GM19193 (cell line): ENCODE results near the gene THAP3.

Experiments
- POLR2A ChIP-seq: IDR thresholded peaks from 4 replicates; pipeline ENCODE4 v1.6.1; 2011; ENCODE audit not compliant: insufficient read depth, insufficient read length; ENCODE audit errors: extremely low read depth

Gene THAP3

DNA sequence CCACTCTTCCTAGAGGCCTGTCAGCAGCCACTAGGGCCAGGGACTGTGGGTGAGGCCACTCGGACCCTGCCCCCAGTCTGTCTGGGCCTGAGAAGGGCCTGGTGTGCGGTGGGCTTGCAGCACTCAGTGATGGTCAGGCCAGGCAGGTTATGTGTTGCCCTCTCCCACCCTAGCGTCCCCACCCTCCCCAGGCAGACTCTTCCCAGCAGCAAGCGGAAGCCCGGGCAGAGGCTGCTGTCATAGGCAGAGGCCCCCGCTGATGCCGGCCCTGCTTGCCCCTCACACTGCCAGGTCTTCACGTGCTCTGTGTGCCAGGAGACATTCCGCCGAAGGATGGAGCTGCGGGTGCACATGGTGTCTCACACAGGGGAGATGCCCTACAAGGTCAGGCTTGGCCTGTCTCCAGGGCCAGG, 38.3 kb upstream of the THAP3 start:
- TF ChIP-seq POLR2A = peak; percentile 2

DNA sequence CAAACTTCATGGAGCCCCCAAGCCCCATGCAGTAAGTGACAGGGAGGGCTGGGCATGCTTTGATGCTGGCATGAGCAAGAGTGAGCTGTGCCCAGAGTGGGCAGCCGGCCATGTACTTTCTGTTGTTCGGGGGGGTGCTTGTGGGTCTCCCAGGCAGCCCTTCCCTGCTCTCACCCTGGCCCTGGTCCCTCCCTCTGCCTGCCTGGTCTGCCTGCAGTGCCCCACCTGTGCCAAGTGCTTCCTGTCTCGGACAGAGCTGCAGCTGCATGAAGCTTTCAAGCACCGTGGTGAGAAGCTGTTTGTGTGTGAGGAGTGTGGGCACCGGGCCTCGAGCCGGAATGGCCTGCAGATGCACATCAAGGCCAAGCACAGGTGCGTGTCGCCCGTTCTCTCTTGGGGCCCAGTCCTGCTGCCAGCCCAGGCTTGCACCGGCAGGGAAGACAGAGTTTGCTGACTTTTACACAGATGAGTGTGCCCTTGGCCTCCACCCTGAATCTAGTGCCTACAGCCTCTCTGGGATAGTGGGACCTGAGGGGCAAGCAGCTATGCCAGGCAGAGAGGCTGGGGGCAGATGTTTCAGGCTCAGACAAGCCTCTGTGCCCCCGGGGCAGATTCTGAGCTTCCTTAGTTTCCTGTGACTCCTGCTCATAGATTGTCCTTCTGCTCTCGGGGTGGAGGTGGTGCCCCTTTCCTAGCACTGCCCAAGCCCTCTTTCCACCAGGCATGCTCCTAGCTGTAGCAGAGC, 37.2 kb upstream of the THAP3 start:
- no peak for TF ChIP-seq POLR2A

DNA sequence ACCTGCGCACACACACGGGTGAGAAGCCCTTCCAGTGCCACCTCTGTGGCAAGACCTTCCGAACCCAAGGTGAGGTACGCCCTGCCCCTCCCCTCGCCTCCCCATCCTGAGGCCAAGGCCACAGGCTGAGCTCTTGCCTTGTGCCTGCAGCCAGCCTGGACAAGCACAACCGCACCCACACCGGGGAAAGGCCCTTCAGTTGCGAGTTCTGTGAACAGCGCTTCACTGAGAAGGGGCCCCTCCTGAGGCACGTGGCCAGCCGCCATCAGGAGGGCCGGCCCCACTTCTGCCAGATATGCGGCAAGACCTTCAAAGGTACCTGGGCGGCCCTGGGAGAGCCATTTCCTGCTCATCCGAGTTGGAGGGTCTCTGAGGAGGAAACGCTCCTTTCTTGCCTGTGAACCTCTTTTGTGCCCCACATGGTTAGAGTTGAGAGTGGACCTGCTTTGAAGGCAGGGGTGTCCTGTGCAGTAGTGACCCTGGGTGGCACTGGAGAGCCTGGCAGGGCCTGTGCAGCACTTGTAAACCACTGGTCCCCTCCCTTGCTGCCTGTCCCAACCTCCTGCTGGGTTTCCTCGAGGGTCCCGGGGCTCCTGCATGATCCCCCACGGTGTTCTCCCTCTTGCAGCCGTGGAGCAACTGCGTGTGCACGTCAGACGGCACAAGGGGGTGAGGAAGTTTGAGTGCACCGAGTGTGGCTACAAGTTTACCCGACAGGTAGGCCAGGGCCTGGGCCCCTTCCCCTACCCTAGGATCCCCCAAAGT, 36.4 kb upstream of the THAP3 start:
- no peak for TF ChIP-seq POLR2A

DNA sequence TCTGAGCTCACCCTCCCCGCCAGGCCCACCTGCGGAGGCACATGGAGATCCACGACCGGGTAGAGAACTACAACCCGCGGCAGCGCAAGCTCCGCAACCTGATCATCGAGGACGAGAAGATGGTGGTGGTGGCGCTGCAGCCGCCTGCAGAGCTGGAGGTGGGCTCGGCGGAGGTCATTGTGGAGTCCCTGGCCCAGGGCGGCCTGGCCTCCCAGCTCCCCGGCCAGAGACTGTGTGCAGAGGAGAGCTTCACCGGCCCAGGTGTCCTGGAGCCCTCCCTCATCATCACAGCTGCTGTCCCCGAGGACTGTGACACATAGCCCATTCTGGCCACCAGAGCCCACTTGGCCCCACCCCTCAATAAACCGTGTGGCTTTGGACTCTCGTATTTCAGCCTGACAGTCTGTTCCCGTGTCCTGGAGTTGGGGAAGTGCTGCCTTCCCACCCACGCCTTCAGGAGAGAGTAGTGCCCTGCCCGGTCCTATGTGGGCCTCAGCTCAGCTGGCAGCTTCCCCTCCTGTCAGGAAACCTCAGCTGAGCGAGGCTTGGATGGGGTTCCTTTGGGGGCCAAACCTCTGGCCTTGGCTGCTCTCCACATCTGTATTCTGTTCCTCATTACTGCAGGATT, 35.7 kb upstream of the THAP3 start:
- no peak for TF ChIP-seq POLR2A

DNA sequence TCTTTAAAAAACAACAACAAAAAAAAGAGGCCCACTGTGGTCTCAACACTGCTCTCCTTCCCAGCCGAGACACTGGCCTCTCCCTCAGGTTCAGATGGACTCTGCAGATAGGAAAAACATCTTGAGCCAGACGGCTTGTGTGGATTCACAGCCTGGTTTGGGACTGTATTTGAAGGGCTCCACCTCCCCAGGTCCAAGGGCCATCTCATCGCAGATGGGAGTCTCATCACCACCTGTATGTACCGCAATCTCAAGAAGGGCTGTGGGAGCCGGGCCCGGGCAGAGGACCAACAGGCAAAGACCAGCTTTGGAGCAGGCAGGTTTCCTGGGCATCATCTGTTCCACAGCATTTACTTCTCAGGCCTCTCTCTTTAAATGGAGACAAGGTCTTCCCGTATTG, 34.6 kb upstream of the THAP3 start:
- no peak for TF ChIP-seq POLR2A

DNA sequence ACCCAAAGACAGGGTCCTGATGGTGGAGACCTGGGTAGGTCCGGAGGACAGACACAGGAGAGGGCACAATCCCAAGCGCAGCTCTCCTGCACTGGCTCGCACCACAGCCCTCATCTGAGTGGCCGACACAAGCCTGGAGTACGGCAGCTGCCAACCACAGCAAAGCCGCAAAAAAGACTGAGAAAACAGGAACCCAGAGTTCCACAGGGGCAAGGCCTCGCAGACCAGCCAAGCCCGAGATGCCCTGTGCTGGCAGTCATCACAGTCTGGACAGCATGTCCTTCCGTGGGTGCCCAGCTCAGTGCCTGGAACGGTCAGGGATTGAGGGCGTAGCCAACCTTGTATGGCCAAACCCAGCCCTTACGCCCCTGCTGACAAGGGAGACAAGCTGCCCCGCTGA, 33.4 kb upstream of the THAP3 start:
- no peak for TF ChIP-seq POLR2A

DNA sequence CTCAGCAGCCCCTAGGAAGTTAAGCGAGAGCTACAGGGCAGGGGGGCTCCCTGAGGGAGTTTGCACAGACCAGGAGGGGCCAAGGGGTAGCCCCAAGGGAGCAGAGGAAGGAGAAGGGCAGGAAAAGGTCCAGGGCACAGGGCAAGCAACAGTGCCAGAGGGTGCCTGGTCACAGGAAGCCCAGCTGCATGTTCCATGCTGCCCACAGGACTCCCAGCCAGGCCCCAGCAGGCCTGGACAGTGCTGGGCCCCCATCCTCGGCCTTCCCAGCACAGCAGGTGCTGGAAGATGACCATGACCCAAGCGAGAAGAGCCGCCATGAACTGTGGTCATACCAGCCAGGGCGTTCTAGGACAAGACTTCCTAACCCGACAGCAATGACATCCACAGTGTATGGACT, 33.0 kb upstream of the THAP3 start:
- TF ChIP-seq POLR2A = no peak

DNA sequence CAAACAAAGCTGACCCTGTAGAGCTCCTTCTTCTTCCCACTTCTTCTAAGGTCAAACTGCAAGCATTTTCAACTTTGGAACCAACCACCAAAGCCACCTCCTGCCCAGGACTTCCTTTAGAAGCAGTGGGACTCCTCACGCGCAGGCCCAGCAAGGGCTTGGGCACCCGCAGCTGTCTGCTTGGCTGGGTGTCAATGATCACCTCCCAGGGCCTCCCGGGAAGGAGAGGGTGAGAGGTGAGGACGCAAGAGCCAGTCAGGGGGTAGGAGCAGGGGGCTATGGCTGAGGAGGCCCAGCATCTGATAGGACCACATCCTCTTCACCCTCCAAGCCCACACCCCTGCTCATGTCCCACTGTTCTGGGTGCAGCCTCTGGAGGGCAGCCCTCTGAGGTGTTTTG, 32.2 kb upstream of the THAP3 start:
- no peak for TF ChIP-seq POLR2A

DNA sequence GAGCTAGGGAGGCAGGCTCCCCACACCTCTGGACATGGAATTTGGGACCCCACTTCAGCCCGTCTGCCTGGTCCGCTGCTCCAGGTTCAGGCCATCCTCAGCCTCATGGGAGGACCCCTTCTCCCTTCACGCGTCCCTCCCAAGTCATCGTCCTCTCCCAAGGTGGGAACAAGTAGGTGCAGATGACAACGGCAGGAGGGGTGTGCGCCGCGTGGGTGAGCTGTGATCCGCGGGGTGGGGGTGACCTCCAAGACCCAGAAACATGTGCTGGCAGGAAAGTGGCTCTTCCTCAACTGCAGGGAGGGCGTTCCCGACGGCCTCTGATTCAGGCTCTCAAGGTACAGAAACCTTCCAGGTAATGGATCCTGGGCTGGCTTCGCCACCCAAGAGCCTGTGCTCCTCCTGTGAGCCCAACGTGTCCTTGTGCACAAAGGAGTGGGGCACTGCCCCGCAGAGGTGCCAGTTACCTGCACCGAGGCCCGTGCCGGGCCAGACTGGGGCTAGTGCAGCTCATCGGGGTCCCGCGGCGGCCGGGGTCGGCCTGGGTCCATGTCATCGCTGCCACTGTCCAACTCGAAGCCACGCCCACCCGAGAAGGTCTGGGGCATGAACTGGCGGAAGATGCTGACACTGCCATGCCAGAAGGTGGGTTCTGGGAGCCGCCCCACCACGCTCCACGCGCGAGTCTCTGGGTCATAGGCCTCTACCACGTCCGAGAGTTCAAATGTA, 31.6 kb upstream of the THAP3 start:
- TF ChIP-seq POLR2A = no peak

DNA sequence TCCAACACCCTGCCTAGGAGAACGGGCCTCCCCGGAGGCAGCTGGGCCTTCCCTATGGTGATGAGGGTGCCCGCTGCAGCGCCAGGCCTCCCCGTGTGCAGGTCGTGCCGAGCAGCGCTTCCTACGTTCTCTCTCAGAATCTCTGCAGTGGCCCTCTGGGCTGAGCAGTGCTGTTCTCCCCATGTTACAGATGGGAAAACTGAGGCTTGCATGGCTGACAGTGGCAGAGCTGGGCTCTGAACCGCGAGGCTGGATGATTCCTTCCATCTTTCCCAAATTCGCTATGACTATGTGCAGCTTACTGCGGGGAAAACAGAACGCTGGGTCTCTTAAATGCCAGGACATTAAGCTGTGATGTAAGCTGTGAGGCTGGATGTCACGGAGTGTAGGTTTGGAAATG, 30.9 kb upstream of the THAP3 start:
- no peak for TF ChIP-seq POLR2A

DNA sequence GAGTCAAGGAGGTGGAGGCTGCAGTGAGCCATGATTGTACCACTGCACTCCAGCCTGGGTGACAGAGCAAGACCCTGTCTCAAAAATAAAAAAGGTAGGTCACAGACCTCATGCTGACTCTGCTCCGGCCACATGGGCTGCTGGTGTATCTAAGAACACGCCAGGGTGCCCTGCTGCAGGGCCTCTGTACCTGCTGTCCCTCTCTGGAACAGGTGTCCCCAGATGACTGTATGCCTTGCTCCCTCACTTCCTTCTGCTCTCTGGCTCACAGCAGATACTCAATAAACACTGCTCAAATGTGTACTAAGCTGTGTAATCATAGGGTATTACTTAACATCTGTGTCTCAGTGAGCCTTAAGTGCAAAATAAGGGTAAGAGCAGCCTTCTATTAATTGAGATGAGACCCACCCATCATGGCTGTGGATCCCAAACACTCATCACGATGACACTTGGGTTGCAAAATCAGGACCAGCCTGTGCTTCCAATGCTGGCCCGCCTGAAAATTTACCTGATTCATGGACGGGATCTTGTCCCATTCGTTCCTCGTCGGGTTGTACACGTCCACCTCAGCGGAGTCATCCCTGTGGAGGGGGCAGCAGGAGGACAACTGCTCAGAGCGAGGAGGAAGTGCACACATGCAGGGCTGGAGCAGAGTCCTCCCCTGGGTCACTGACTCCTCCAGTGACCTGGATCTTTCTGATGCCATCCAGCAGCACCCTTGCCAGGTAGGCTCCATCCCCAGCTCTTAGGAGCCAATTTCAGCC, 29.5 kb upstream of the THAP3 start:
- TF ChIP-seq POLR2A = no peak

DNA sequence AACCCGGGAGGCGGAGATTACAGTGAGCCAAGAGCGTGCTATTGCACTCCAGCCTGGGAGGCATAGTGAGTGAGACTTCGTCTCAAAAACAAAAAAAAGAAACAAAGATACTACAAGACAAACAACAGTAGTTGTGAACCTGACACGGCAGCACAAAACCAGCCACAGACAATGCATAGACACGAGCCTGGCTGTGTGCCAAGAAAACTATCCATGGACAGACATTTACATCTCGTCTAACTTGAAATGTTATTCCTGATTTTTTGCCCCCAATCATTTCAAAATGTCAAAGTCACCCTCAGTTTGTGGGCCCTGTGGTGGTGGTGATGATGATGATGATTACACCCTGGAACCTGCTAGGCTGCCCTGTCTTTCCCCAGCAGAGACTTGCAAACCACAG, 28.3 kb upstream of the THAP3 start:
- no peak for TF ChIP-seq POLR2A

DNA sequence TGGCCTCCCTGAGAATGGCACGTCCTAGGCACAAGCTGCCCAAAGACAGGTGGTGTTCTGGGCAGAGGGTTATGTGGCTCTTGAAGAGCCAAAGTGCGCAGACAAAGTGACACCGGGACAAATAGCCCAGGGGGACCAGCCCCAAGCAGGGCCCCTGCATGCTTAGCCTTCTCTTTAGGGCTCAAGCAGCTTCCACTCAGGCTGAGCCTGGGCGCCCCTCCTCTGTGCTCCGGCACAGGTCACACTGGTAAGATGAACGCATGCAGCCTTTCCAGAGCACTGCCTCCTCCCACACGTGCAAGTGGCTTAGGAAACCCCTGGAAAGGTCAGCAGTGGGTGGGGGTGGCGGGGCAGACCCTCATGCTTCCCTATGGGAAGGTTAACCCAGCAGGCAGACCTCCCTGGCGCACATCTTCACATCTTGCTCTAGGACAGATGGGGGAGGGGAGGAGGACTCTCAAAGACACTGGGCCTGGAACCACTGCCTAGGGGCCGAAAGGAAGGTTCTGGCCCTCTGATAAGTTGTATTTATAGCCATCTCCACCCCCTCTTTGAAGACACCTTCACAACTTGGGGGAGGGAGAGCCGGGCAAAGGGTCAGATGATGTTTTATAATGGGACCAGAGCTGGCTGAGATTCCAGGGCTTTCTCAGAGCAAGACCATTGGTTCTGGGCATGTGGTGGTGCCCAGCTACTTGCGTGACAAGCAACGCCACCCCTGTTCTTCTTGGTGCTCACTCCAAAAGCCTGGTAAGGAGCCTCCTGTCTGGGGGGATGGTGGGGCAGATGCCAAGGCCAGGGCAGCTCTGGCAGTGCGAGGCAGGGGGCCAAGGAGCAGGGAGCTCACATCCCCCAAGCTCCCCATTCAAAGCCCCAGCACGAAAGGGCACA, 27.5 kb upstream of the THAP3 start:
- TF ChIP-seq POLR2A = no peak

DNA sequence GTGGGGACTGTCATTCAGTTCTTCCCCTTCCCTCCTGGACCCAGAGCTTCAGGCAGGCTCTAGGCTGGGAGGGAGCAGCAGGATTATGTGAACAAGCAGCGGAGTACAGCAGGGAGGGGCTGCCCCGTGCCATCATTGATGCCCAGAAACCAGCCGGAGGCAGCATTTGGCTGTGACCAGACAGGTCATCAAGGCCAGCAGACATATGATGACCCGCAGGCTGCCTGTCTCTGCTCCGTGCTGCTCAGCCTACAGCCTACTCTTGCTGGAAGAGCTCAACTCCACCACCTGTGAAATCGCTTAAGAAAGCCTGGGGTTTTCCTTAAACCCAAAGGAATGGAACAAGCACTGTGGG, 26.9 kb upstream of the THAP3 start:
- no peak for TF ChIP-seq POLR2A
